HG03280 (cell line): ENCODE data around the gene PRND.
"Not testable (repeated sequence)": the region's sequence is repeated elsewhere in the genome, so short reads cannot be mapped to it uniquely, and the experiment has no call there.

Source experiments
- ATAC-seq: cut with Tn5 transposase; IDR thresholded peaks from one replicate; pipeline ENCODE4 v1.9.1; 2021; ENCODE audit warnings: mild to moderate bottlenecking, moderate library complexity; ENCODE audit not compliant: unreplicated experiment

The PRND gene

GRCh38 chr20:4736875-4737274 lies 15.2 kb downstream of the PRND start:
- ATAC-seq = no peak

- ATAC-seq = no peak
These were observed 16.3 kb downstream of the PRND start for GRCh38 chr20:4737857-4738627.

GRCh38 chr20:4740774-4741431 lies 19.2 kb downstream of the PRND start:
- ATAC-seq = no peak

- no peak for ATAC-seq
These were observed 27.1 kb downstream of the PRND start for GRCh38 chr20:4748847-4749246.

GRCh38 chr20:4749326-4749725 lies 27.6 kb downstream of the PRND start:
- no peak for ATAC-seq

- no peak for ATAC-seq
These were observed 28.7 kb downstream of the PRND start for GRCh38 chr20:4750381-4750780.

- ATAC-seq = not testable (repeated sequence)
These were observed 37.6 kb downstream of the PRND start for GRCh38 chr20:4759100-4759884.

- ATAC-seq = no peak
These were observed 41.6 kb downstream of the PRND start for GRCh38 chr20:4763261-4763660.

- ATAC-seq = no peak
These were observed 42.2 kb downstream of the PRND start for GRCh38 chr20:4763723-4764510.

GRCh38 chr20:4764805-4765204 lies 43.1 kb downstream of the PRND start:
- no peak for ATAC-seq

GRCh38 chr20:4765681-4766080 lies 44.0 kb downstream of the PRND start:
- no peak for ATAC-seq

GRCh38 chr20:4766631-4767030 lies 44.9 kb downstream of the PRND start:
- no peak for ATAC-seq

GRCh38 chr20:4767084-4767483 lies 45.4 kb downstream of the PRND start:
- ATAC-seq = no peak

- no peak for ATAC-seq
These were observed 47.6 kb downstream of the PRND start for GRCh38 chr20:4769328-4769727.

GRCh38 chr20:4770026-4770425 lies 48.3 kb downstream of the PRND start:
- no peak for ATAC-seq

GRCh38 chr20:4771004-4771403 lies 49.3 kb downstream of the PRND start:
- no peak for ATAC-seq

- no peak for ATAC-seq
These were observed 50.4 kb downstream of the PRND start for GRCh38 chr20:4772132-4772531.

- ATAC-seq = not testable (repeated sequence)
These were observed 51.3 kb downstream of the PRND start for GRCh38 chr20:4773014-4773413.

GRCh38 chr20:4773736-4774135 lies 52.0 kb downstream of the PRND start:
- no peak for ATAC-seq

GRCh38 chr20:4774207-4774606 lies 52.5 kb downstream of the PRND start:
- no peak for ATAC-seq
